K562 (cell line): ENCODE measurements around the gene ADGRG1.

Experiments
- CBX1 ChIP-seq: sonication (generic); IDR thresholded peaks from 2 replicates; pipeline ENCODE4 v1.6.1; 2016; ENCODE audit warnings: antibody characterized with exemption, low read depth, mild to moderate bottlenecking
- CEBPG ChIP-seq, 3 experiments: fragments of 200-800 bp in 1 of 3; sonication (Bioruptor generic) in 1 of 3; sonication (generic) in 1 of 3; formaldehyde crosslinking in 1 of 3; IDR thresholded peaks in 2 of 3; conservative IDR thresholded peaks in 1 of 3; 2 replicates each; pipeline versions ENCODE4 v1.6.1 to v1.8.0; 2016 to 2022; ENCODE audit warnings: missing compliant biosample characterization in 2 of 3, missing genetic modification characterization in 2 of 3, mild to moderate bottlenecking in 1 of 3, missing genetic modification reagents in 1 of 3
- PHF8 ChIP-seq: fragments of 200-600 bp; sonication (generic); IDR thresholded peaks from 2 replicates; pipeline ENCODE4 v1.6.1; 2012; ENCODE audit warnings: mixed run types, mild to moderate bottlenecking, inconsistent platforms, low read length, moderate library complexity, borderline replicate concordance

GRCh38 chr16:57701759-57702371, 73.4 kb downstream of the ADGRG1 start:
- TF ChIP-seq CEBPG (CRISPR knock-in tag; IDR thresholded peaks at IDR 0.05) (no peak), CEBPG (tag; conservative IDR thresholded peaks at IDR 0.05 in 1 of 2, IDR thresholded peaks at IDR 0.05 in 1 of 2) (no peak), CBX1 (no peak), PHF8 (no peak)
